Choroid plexus epithelial cell (primary cell): ENCODE results near the gene CFAP20DC.

Experiments
- DNase-seq: peaks from one replicate; pipeline ENCODE4 v3.0.0-alpha.2; 2010; ENCODE audit warnings: low read depth
- H3K4me3 ChIP-seq: 2 replicates; pipeline ENCODE4 v1.5.1; 2011; ENCODE audit warnings: low read depth, mild to moderate bottlenecking, control low read depth, low read length, moderate library complexity
- CTCF ChIP-seq: conservative IDR thresholded peaks from 2 replicates; pipeline ENCODE4 v1.5.1; 2011; ENCODE audit warnings: low read depth, mild to moderate bottlenecking, control low read depth, inconsistent platforms, low read length, moderate library complexity

Gene CFAP20DC

DNA sequence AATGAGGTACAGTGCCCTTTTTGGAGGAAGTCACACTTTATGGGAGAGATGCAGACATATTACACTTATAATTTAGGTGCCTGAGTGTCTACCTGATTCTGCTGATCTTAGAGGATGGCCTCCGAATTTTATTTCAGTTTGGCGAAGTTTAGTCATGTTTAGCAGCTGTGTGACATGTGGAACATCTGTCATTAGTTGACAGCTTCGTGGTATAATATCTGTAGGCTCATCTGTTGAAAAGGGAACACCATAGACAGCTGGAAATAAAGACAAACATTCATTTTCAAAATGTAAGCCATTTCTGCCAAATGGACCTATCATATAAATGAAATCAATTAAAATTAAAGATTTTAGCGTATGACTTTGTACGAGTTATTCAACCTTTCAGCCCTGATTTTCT is 165.4 kb downstream of the CFAP20DC start:
- no peak overlapping the region for H3K4me3 ChIP-seq
- no peak for DNase-seq
- TF ChIP-seq CTCF, result no peak

DNA sequence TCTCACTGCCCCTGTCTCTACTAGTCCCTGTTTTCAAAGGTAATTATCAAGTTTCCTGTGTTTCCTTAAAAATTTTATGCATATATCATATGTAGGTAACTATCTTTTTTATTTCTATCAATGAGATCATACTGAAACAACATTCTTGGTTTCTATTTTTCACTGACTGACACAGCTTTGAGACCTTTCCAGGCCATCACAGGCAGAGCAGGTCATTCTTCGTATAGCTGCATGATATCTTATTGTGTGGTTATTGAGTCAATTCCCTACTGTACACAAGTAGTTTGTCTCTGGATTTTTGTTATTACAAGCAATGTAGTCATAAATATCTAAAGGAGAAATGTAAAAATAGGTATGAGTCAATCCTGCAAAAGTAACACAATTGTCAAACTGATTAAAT is 169.6 kb downstream of the CFAP20DC start:
- TF ChIP-seq CTCF, result no peak
- no peak for DNase-seq
- no peak overlapping the region for H3K4me3 ChIP-seq

GRCh38 chr3:58874795-58875194 is 175.0 kb downstream of the CFAP20DC start:
- DNase-seq, result no peak
- H3K4me3 ChIP-seq, result no peak overlapping the region
- no peak for TF ChIP-seq CTCF

- no peak for DNase-seq
- H3K4me3 ChIP-seq, result no peak overlapping the region
Measured at GRCh38 chr3:58874248-58874741, 175.5 kb downstream of the CFAP20DC start.

GRCh38 chr3:58868097-58868779 is 181.6 kb downstream of the CFAP20DC start:
- DNase-seq, result no peak
- no peak overlapping the region for H3K4me3 ChIP-seq
- no peak for TF ChIP-seq CTCF

More at GRCh38 chr3:58874248-58874741, 175.5 kb downstream of the CFAP20DC start:
- TF ChIP-seq CTCF, result no peak

GRCh38 chr3:58867621-58868020 is 182.2 kb downstream of the CFAP20DC start:
- no peak for TF ChIP-seq CTCF
- no peak for DNase-seq
- no peak overlapping the region for H3K4me3 ChIP-seq

DNA sequence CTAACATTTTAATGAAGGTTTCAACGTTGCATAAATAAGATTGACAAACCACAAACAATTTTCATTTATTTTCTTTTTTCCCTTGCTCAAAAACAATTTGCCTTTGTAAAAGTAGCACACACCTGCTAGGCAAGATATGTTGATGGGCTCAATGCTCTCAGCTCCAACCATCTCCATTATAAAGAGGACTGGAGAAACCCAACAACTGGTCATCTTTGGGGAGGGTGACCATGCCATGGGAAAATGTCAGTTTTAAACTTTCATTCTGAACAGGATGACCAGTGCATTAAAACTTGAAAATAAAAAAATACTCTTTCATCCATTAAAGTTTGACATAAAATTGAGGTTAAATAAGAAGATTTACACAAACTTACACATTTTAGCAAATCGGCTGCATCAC is 183.7 kb downstream of the CFAP20DC start:
- no peak for DNase-seq
- no peak for TF ChIP-seq CTCF
- H3K4me3 ChIP-seq, result no peak overlapping the region
